Measurements from ENCODE around the gene AQP1.

GRCh38 chr7:30923009-30923773, 11.5 kb downstream of the AQP1 start:
- TF ChIP-seq MAX (IDR thresholded peaks at IDR 0.05) (no peak), CHCHD3 (CRISPR knock-in tag; IDR thresholded peaks at IDR 0.05) (no peak), SRSF9 (IDR thresholded peaks at IDR 0.05; ENCODE audit: borderline replicate concordance, insufficient read depth, low read depth, low read length, poor library complexity, severe bottlenecking) (no peak), MAFK (conservative IDR thresholded peaks at IDR 0.05 in 1 of 2, IDR thresholded peaks at IDR 0.05 in 1 of 2; ENCODE audit: low read length in 2 of 2) (no peak), PAXIP1 (CRISPR knock-in tag; conservative IDR thresholded peaks at IDR 0.05) (no peak), RAD21 (CRISPR knock-in tag; IDR thresholded peaks at IDR 0.05) (no peak)
